SKM-1 treated with dmso at 0.1 percent for 144 hours (cell line): ENCODE measurements around the gene TC2N.
"Not testable (repeated sequence)": the region's sequence is repeated elsewhere in the genome, so short reads cannot be mapped to it uniquely, and the experiment has no call there.

Experiments used
- DNase-seq: peaks from one replicate; lab custom pipeline; 2025; ENCODE audit not compliant: unreplicated experiment; lab: John Stamatoyannopoulos, UW

Gene TC2N

GRCh38 chr14:91755570-91756295 lies 111.6 kb downstream of the TC2N start:
- no peak for DNase-seq

- DNase-seq = no peak
Measured at GRCh38 chr14:91754819-91755218, 112.5 kb downstream of the TC2N start.

DNA sequence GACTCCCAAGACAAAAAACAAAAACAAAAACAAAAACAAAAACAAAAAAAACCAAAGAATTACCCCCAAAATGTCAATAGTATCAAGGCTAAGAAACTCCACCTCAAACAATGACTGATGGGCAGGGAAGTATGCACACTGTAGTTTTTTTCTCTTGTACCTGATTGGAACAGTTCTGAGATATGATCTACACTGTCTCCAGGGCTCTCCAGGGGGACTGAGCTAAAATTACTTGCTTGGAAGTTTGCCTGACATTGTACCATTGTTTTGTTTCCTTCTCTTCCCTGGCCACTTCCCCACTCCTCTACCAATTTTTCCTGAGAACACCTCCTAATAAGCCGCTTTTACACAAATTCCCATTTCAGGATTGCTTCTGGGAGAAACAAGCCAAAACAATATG lies 113.2 kb downstream of the TC2N start:
- DNase-seq = no peak

DNA sequence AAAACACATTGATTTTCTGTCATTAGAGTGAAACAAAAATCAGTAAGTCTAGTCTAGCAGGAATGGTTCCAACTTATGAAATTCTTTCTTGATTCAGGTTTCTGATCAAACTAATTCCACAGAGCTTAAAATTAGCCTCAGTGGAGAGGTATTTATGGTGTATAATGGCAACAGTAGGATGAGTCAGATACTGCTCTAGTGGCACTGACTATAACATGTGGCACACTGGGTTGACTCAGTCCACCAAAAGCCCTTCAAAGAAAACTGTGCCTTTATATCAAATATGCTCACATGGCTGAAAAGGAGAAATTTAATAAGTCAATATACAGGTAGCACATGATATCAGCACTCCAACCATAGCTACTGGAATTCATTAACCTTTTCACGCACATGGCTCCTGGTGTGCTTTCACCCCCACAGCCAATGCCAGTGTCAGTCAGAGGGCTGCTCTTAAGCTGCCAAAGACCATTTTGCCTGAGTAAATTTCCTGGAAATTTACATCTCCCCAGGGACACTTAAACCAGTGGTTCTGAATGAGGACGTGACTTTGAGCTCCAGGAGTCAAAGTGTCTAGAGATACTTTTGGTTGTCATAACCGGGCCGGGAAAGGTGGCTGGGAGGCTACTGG lies 113.7 kb downstream of the TC2N start:
- DNase-seq = no peak

DNA sequence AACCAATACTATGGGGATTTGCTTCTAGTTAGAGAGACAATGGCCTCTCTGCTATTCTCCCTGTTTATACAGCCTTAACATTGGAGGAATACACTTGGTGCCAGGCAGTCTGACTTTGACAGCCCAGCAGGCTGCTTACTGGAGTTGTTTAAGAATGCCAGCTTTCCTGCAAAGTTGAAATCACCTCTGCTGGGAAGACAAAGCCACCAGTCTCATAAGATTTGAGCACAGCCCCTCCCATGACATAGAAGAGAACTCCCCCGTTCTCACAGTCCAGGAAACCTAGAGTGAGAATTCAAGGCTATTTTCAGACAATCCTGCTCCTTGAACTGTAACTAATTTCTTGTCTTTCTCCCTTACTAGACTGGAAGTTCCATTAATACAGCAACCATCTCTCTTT lies 114.4 kb downstream of the TC2N start:
- no peak for DNase-seq

GRCh38 chr14:91751719-91752118 lies 115.6 kb downstream of the TC2N start:
- DNase-seq = no peak

DNA sequence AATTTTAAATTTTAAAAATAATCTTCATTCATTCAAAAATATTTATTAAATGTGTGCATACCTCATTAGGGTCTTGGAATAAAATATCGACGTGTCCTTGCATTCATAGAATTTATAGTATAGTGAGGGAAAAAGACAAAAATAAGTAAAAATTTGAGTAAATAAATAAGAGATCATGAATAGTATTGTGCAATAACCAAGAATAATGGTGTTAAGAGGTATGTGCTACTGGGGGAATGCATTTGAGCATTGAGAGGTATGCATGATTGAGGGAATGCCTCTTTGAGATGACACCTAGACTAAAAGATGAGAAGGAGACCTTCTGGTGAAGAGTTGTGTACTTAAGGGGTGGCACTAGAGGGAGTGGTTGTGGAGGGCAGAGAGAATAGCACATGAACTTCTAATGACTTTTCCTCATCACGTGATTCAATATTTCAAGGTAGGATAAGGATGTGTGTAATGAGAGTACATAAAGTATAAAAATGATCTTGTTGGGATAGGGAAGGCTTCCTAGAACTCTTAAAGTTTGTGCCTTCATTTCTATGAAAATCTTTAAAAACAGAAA lies 116.6 kb downstream of the TC2N start:
- no peak for DNase-seq

- no peak for DNase-seq
Measured at GRCh38 chr14:91749868-91750267, 117.5 kb downstream of the TC2N start.

GRCh38 chr14:91748049-91748448 lies 119.3 kb downstream of the TC2N start:
- no peak for DNase-seq

DNA sequence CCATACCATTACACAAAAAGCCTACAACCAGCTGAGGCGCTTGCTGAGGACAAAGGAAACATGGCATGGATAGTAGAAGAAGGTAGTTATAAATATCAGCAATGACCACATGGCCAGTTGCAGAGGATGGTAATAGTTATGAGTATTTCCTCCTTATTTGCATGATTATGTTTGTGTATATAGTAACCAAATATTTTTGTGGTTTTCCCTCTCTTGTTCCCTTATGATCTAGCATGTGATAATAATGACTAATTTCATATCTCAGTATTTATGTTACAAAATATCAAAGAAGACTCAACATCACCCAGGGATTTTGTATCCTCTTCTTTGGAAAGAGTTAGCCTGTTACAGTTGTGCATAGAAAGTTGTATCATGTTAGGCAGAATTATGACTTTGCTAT lies 122.0 kb downstream of the TC2N start:
- DNase-seq = no peak

GRCh38 chr14:91744068-91744480 lies 123.3 kb downstream of the TC2N start:
- no peak for DNase-seq

- DNase-seq = no peak
Measured at GRCh38 chr14:91743305-91743653, 124.1 kb downstream of the TC2N start.

- no peak for DNase-seq
Measured at GRCh38 chr14:91742621-91743304, 124.6 kb downstream of the TC2N start.

- not testable (repeated sequence) for DNase-seq
Measured at GRCh38 chr14:91739867-91740266, 127.5 kb downstream of the TC2N start.

GRCh38 chr14:91737619-91738018 lies 129.7 kb downstream of the TC2N start:
- no peak for DNase-seq

DNA sequence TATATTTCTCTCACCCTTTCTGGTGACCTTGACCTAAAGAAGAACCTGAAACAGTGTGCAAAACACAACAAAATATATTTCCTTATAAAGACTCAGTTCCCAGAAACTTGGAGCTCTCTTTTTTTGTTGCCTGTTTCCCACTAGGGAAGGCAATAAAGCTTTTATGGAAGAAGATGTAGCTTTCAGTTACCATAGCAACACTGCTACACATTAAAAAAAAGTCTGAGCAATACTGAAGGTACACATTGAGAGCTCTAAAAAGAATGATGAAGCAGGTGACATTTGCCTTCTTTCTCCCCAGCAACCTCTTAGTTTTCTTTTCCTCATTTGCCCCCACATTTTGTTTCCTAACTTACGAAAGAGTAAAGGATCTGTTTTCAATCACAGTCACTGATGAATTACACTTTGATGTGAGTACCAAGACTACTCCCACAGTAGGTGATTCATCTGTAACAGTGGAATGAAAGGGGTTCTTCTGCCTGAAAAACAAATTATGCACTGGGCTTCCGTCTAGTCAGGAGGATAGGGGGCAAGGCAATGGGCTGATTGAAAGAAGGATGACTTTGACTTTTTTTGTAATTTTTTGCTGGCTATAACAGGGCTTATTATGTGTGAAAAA lies 134.4 kb downstream of the TC2N start:
- no peak for DNase-seq

DNA sequence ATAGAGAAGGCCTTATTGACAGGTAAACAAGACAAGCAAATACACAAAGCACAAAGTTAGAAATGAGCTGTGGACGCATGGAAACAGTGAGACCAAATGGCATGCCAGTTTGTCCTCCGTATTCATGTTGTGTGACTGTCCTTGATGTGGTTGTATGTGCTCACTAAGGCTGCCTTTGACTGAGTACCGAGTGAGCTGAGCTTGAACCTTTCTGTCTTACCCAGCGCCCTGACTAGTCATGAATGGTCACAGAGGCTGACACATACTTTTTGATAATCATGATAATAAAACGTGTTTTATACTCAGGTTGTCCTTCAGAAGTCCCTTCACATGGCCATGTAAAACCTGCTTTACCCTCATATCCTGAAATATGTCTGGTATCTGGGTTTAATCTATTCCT lies 134.9 kb downstream of the TC2N start:
- no peak for DNase-seq

DNA sequence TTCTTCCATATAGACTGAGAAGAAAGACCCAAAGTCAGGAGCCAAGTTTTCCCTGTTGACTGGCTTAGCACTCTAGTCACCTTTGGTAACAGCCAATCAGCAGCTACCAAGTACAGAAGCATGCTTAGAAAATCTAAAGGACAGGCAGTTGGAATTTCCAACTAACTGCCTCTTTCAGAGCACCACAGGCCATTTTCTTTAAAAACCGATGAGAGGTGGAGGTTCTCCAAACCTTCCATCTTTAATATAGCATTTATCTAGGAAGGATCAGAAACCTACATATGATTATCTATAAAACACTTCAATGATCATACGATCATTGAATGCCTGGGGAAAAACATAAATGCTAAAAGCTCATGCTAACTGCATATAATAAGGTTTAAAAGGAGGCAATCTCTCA lies 135.3 kb downstream of the TC2N start, which contains the start of gene CATSPERB:
TSS of gene CATSPERB (minus strand) at position 101 of the 400 bp plus-strand sequence. CDS start 2,607 bp downstream, outside the sequence.
- no peak for DNase-seq

DNA sequence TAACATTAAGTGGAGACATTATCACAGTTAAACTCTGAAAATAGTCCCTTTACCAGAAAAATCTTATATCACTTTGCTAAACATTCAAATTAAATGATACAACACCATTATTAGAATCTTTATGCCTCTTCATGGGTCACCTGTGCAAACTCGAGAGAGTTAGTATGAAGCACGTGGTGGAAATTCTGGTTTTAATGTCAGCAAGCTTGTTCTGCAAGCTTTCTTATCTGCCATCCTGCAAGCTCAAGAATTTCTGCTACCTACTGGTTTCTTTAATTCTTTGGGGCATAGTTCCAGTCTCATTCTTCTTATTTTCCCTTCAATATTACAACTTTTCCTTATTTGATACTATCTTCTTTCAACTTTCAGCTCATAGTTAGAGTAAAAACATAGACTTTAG lies 136.3 kb downstream of the TC2N start:
- DNase-seq = no peak

DNA sequence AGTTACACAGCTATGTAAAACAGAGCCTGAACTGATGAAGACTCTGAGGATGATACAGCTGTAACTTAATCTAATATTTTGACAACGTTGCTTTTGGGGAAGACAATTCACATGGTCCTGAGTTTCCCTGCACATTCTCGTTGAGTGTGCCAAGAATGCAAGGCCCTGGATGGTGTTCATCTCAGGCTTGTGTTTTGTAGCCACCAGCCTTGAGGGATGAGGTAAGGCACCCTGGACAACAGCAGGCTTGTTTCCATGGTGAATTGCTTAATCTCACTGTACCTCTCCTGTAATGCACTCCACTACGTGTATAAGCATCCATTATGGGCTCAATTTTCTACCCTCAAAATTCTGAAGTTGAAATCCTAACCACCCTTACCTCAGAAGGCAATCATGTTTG lies 137.6 kb downstream of the TC2N start:
- DNase-seq = no peak
